Natural killer cell (primary cell): ENCODE data around the gene ARSD. TPM values are rescaled to one million over a fixed set of nuclear protein-coding genes. Genes with fewer than 3 reads are reported as not detected.

Experiments
- ATAC-seq, 3 donors: fragments of 150-1000 bp in 2 of 3; fragments of 200-7000 bp in 1 of 3; cut with Tn5 transposase; 1 replicate in 1 of 3; 2 replicates in 2 of 3; pipeline ENCODE4 v1.10.0; 2021; ENCODE audit warnings: mild to moderate bottlenecking in 2 of 3, moderate library complexity in 2 of 3
- DNase-seq, 2 donors: peaks; one replicate each; pipeline versions ENCODE4 v3.0.0 to v3.0.0-alpha.2; 2013 to 2021; ENCODE audit warnings: mixed read lengths in 1 of 2
- H3K27ac ChIP-seq: one replicate; pipeline ENCODE4 v1.5.1; 2013; ENCODE audit warnings: mild to moderate bottlenecking, low read length
- H3K27me3 ChIP-seq: one replicate; pipeline ENCODE4 v1.6.1; 2013; ENCODE audit warnings: low read length; ENCODE audit not compliant: control insufficient read depth, insufficient read depth
- H3K36me3 ChIP-seq: one replicate; pipeline ENCODE4 v1.6.1; 2013; ENCODE audit warnings: low read length; ENCODE audit not compliant: control insufficient read depth, insufficient read depth
- H3K4me1 ChIP-seq: one replicate; pipeline ENCODE4 v1.6.1; 2013; ENCODE audit warnings: low read length; ENCODE audit not compliant: control insufficient read depth, insufficient read depth
- H3K4me3 ChIP-seq: one replicate; pipeline ENCODE4 v1.5.1; 2013; ENCODE audit warnings: low read length
- H3K9me3 ChIP-seq: one replicate; pipeline ENCODE4 v1.6.1; 2013; ENCODE audit warnings: low read length; ENCODE audit not compliant: control insufficient read depth, insufficient read depth
- H3K27ac Mint-ChIP-seq, 2 donors: one replicate each; pipeline ENCODE4 v1.8.0; 2022; ENCODE audit warnings: mild to moderate bottlenecking in 2 of 2, mixed read lengths in 2 of 2, moderate library complexity in 1 of 2
- H3K27me3 Mint-ChIP-seq, 2 donors: one replicate each; pipeline ENCODE4 v1.8.0; 2022; ENCODE audit warnings: low read depth in 2 of 2, mixed read lengths in 2 of 2
- H3K36me3 Mint-ChIP-seq: one replicate; pipeline ENCODE4 v1.8.0; 2022; ENCODE audit warnings: mixed read lengths
- H3K4me1 Mint-ChIP-seq, 2 donors: one replicate each; pipeline ENCODE4 v1.8.0; 2022; ENCODE audit warnings: mixed read lengths in 2 of 2
- H3K4me3 Mint-ChIP-seq: one replicate; pipeline ENCODE4 v1.8.0; 2022; ENCODE audit warnings: mild to moderate bottlenecking, moderate library complexity, mixed read lengths
- H3K9me3 Mint-ChIP-seq, 2 donors: one replicate each; pipeline ENCODE4 v1.8.0; 2022; ENCODE audit warnings: mixed read lengths in 2 of 2
- CTCF ChIP-seq: fragments of 200-600 bp; IDR thresholded peaks from one replicate; pipeline ENCODE4 v1.8.0; 2022; ENCODE audit warnings: antibody characterized with exemption
- WGBS: methylation state at CpG from one replicate; pipeline ENCODE4 v1.1.7; 2013; ENCODE audit warnings: missing lambda C conversion rate; ENCODE audit not compliant: insufficient coverage; 5-methylcytosine and 5-hydroxymethylcytosine counted together
- intact Hi-C: fragments of 100-400 bp; cut with micrococcal nuclease; formaldehyde crosslinking; loops from one replicate; pipeline ENCODE4 v1.14.2; 2022
- total RNA-seq, 4 donors: library from RNA; stranded (reverse); fragments of 120-200 nt in 1 of 4; gene quantifications; one replicate each; pipeline versions ENCODE4 v1.2.3 to v1.2.4, GENCODE V29; 2013 to 2022

Gene ARSD
- total RNA-seq, 3 donors from 2014 or later (not counting 1 experiment from before 2014, with no cell fraction given), result 9.7 to 21.6 (median 13.6) TPM

- H3K36me3 ChIP-seq, result no peaks in the 10 kb centered on the region
- H3K4me1 Mint-ChIP-seq, result no peaks in the 10 kb centered on the region
- no peaks in the 10 kb centered on the region for H3K36me3 Mint-ChIP-seq
- ATAC-seq (no peak), DNase-seq (no peak)
- intact Hi-C loops, result no loop called here
- TF ChIP-seq CTCF, result no peak
- no peak overlapping the region for H3K27ac Mint-ChIP-seq
- no peak overlapping the region for H3K4me3 Mint-ChIP-seq
- H3K27me3 ChIP-seq, result no peaks in the 10 kb centered on the region
- H3K27me3 Mint-ChIP-seq, result no peaks in the 10 kb centered on the region
- H3K4me1 ChIP-seq, result no peaks in the 10 kb centered on the region
- WGBS, result 94% methylated on average over 17 of the region's 21 CpGs
- no peaks in the 10 kb centered on the region for H3K9me3 ChIP-seq
- no peak overlapping the region for H3K4me3 ChIP-seq
- no peaks in the 10 kb centered on the region for H3K9me3 Mint-ChIP-seq
- H3K27ac ChIP-seq, result no peak overlapping the region
These were observed 74.2 kb downstream of the ARSD start for GRCh38 chrX:2854918-2855317.

Other genes starting within 250 kb of the ARSD start
- gene CD99, start 238.0 kb downstream of the ARSD start, total RNA-seq, result 100 to 1,000 TPM; 312 to 340 (median 333) TPM
- under 1 TPM in 1 of 3 donors, not detected in 2; 0.85 TPM for gene XG, start 177.3 kb downstream of the ARSD start, total RNA-seq
- gene GYG2, start 100.4 kb downstream of the ARSD start, total RNA-seq, result not detected
- not detected for gene ARSH, start 77.2 kb upstream of the ARSD start, total RNA-seq
- gene ARSF, start 112.1 kb upstream of the ARSD start, total RNA-seq, result not detected